ENCODE data around the gene ARHGEF7. TPM values are rescaled to one million over a fixed set of nuclear protein-coding genes. Genes with fewer than 3 reads are reported as not detected.

ARHGEF7 gene
- total RNA-seq, 2 experiments from 2014 or later, result 39.5 to 51.3 TPM

DNA sequence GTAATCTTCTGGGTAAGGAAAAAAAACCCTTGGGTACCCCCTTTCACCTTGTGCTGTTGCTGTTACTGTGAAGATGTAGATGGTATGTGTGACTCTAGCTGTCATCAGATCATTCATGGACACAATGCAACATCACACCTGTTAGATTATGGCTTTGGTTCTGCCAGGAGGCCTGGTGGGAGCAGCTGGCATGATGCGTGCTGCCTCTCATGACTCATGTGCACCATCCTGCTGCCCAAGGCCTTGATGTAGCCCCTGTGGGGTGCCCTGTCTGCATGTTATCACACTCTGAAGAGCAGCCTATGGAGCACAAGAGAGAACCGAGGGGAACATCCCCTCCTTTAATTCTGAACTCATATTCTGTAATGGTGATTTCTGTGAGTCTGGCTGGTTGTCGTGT lies 147.6 kb downstream of the ARHGEF7 start:
- no TSS peak for BruUV-seq (replicated peaks)
- Histone ChIP-seq H3K4me1 (ENCODE audit: insufficient read depth, low read length, poor library complexity, severe bottlenecking) (no peaks in the 10 kb centered on the region), H4K20me1 (ENCODE audit: insufficient read depth, low read length) (no peaks in the 10 kb centered on the region), H3K4me2 (ENCODE audit: low read length) (no peak overlapping the region), H3K27ac (ENCODE audit: low read depth, low read length, poor library complexity, severe bottlenecking) (no peak overlapping the region), H3K4me3 (ENCODE audit: low read depth, low read length, poor library complexity, severe bottlenecking) (no peak overlapping the region), H3K79me2 (ENCODE audit: insufficient read depth, low read depth, low read length) (no peaks in the 10 kb centered on the region), H3K9me2 (ENCODE audit: insufficient read depth, low read length) (no peaks in the 10 kb centered on the region), H3K36me3 (ENCODE audit: insufficient read depth, low read length) (peaks cover 58% of the 10 kb centered on the region), H3K9me3 (ENCODE audit: low read length) (no peaks in the 10 kb centered on the region), H2AFZ (ENCODE audit: low read length) (no peak overlapping the region)
- TF ChIP-seq, protein P1, sequence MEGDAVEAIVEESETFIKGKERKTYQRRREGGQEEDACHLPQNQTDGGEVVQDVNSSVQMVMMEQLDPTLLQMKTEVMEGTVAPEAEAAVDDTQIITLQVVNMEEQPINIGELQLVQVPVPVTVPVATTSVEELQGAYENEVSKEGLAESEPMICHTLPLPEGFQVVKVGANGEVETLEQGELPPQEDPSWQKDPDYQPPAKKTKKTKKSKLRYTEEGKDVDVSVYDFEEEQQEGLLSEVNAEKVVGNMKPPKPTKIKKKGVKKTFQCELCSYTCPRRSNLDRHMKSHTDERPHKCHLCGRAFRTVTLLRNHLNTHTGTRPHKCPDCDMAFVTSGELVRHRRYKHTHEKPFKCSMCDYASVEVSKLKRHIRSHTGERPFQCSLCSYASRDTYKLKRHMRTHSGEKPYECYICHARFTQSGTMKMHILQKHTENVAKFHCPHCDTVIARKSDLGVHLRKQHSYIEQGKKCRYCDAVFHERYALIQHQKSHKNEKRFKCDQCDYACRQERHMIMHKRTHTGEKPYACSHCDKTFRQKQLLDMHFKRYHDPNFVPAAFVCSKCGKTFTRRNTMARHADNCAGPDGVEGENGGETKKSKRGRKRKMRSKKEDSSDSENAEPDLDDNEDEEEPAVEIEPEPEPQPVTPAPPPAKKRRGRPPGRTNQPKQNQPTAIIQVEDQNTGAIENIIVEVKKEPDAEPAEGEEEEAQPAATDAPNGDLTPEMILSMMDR (conservative IDR thresholded peaks at IDR 0.05; ENCODE audit: low read length), result no peak
- TF ChIP-seq EZH2phosphoT487 (IDR thresholded peaks at IDR 0.05; ENCODE audit: borderline replicate concordance, low read depth, low read length), result no peak
- ChIA-PET CTCF (ENCODE audit: unreplicated experiment) (no interaction called here), POLR2A (no interaction called here)
- intact Hi-C loops (cut with micrococcal nuclease; ENCODE audit: unreplicated experiment), result no loop called here
- no peak for DNase-seq (ENCODE audit: low spot score)

DNA sequence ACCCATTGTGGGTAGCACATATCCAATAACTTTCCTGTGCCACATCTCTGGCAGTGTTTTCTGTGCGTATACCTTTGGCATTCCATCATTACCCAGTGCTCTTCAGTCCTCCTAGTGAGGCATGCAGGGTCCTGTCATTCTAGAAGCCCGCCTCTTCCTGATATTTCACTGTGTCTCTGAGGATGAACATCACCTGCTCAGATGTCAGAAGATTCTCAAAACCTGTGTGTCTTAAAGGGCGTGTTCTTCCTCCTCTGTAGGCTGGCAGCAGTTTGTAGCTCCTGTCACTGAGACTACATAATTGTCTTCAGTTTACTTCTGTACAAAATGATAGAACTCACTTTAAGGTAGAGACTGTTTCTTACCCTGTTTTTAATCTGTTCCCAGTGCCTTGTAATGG lies 148.5 kb downstream of the ARHGEF7 start:
- BruUV-seq (replicated peaks), result no TSS peak
- Histone ChIP-seq H3K27ac (ENCODE audit: low read depth, low read length, poor library complexity, severe bottlenecking) (no peak overlapping the region), H2AFZ (ENCODE audit: low read length) (no peak overlapping the region), H3K4me2 (ENCODE audit: low read length) (no peak overlapping the region), H3K9me3 (ENCODE audit: low read length) (no peaks in the 10 kb centered on the region), H3K4me1 (ENCODE audit: insufficient read depth, low read length, poor library complexity, severe bottlenecking) (no peaks in the 10 kb centered on the region), H3K79me2 (ENCODE audit: insufficient read depth, low read depth, low read length) (no peaks in the 10 kb centered on the region), H4K20me1 (ENCODE audit: insufficient read depth, low read length) (no peaks in the 10 kb centered on the region), H3K4me3 (ENCODE audit: low read depth, low read length, poor library complexity, severe bottlenecking) (no peak overlapping the region), H3K36me3 (ENCODE audit: insufficient read depth, low read length) (peaks cover 56% of the 10 kb centered on the region), H3K9me2 (ENCODE audit: insufficient read depth, low read length) (no peaks in the 10 kb centered on the region)
- intact Hi-C loops (cut with micrococcal nuclease; ENCODE audit: unreplicated experiment), result no loop called here
- no peak for TF ChIP-seq EZH2phosphoT487 (IDR thresholded peaks at IDR 0.05; ENCODE audit: borderline replicate concordance, low read depth, low read length)
- TF ChIP-seq, protein P1 (conservative IDR thresholded peaks at IDR 0.05; ENCODE audit: low read length), result no peak
- no peak for DNase-seq (ENCODE audit: low spot score)
- POLR2A ChIA-PET, result no interaction called here
- CTCF ChIA-PET (ENCODE audit: unreplicated experiment), result no interaction called here

DNA sequence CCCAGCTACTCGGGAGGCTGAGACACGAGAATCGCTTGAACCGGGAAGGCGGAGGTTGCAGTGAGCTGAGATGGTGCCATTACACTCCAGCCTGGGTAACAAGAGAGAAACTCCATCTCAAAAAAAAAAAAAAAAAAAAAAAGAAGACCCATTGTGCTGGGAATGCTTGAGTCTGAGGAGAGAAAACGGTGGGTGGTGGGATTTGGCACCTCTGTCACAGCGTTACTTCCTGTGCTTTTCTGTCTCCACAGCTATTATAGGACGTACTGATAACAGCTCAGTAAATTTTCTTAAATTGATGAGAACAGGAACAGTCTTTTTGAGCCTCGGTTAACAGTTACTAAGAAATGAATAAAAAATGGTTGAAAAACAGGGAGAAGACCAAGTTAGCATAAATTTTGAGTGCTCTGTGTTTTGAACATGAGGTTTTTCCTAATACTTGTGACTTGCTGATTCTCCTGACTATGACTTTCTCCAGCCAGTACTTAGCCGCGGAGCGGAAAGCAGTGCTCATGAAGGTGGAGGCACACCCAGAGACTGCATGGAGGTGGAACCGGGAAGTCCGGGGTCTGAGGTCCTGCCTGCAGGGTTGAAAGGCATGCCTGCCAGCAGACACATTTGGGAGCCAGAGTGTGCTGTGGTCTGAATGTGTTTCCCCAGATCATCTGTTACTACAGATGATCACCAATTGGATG lies 150.0 kb downstream of the ARHGEF7 start:
- intact Hi-C loops (cut with micrococcal nuclease; ENCODE audit: unreplicated experiment), result no loop called here
- no peaks in the 10 kb centered on the region for H3K9me2 ChIP-seq (ENCODE audit: insufficient read depth, low read length)
- ChIA-PET POLR2A (no interaction called here), CTCF (ENCODE audit: unreplicated experiment) (no interaction called here)
- H3K36me3 ChIP-seq (ENCODE audit: insufficient read depth, low read length), result peaks cover 55% of the 10 kb centered on the region
- no peaks in the 10 kb centered on the region for H3K4me1 ChIP-seq (ENCODE audit: insufficient read depth, low read length, poor library complexity, severe bottlenecking)
- H2AFZ ChIP-seq (ENCODE audit: low read length), result no peak overlapping the region
- no peak overlapping the region for H3K4me2 ChIP-seq (ENCODE audit: low read length)
- no peak overlapping the region for H3K4me3 ChIP-seq (ENCODE audit: low read depth, low read length, poor library complexity, severe bottlenecking)
- no peaks in the 10 kb centered on the region for H4K20me1 ChIP-seq (ENCODE audit: insufficient read depth, low read length)
- no TSS peak for BruUV-seq (replicated peaks)
- H3K27ac ChIP-seq (ENCODE audit: low read depth, low read length, poor library complexity, severe bottlenecking), result no peak overlapping the region
- H3K79me2 ChIP-seq (ENCODE audit: insufficient read depth, low read depth, low read length), result no peaks in the 10 kb centered on the region
- DNase-seq (ENCODE audit: low spot score), result no peak
- no peaks in the 10 kb centered on the region for H3K9me3 ChIP-seq (ENCODE audit: low read length)
- TF ChIP-seq EZH2phosphoT487 (IDR thresholded peaks at IDR 0.05; ENCODE audit: borderline replicate concordance, low read depth, low read length), result no peak
